Neural progenitor cell (in vitro differentiated cells): ENCODE measurements around the gene FAM89A. TPM values are rescaled to one million over a fixed set of nuclear protein-coding genes. Genes with fewer than 3 reads are reported as not detected.
"Not testable (repeated sequence)": the region's sequence is repeated elsewhere in the genome, so short reads cannot be mapped to it uniquely, and the experiment has no call there.

Experiments
- DNase-seq: peaks from one replicate; pipeline ENCODE4 v3.0.0-alpha.2; 2016; ENCODE audit warnings: low spot score
- H2AFZ ChIP-seq: fragments of 200-600 bp; sonication (generic); replicated peaks from 2 replicates; pipeline ENCODE4 v1.6.1; 2016; ENCODE audit warnings: antibody characterized with exemption
- H3F3A ChIP-seq: fragments of 200-600 bp; sonication (generic); 2 replicates; pipeline ENCODE4 v1.6.1; 2016; ENCODE audit warnings: antibody characterized with exemption, low read depth
- H3K27ac ChIP-seq: fragments of 200-600 bp; sonication (generic); 2 replicates; pipeline ENCODE4 v1.5.1; 2016; ENCODE audit warnings: mild to moderate bottlenecking
- H3K27me3 ChIP-seq: fragments of 200-600 bp; sonication (generic); 2 replicates; pipeline ENCODE4 v1.6.1; 2016; ENCODE audit warnings: mild to moderate bottlenecking, moderate library complexity
- H3K36me3 ChIP-seq: fragments of 200-600 bp; sonication (generic); 2 replicates; pipeline ENCODE4 v1.5.1; 2016
- H3K4me1 ChIP-seq: fragments of 200-600 bp; sonication (generic); 2 replicates; pipeline ENCODE4 v1.6.1; 2016; ENCODE audit warnings: mixed run types
- H3K4me2 ChIP-seq: fragments of 200-600 bp; sonication (generic); 2 replicates; pipeline ENCODE4 v1.6.1; 2016
- H3K4me3 ChIP-seq: fragments of 200-600 bp; sonication (generic); 2 replicates; pipeline ENCODE4 v1.5.1; 2016
- H3K79me2 ChIP-seq: fragments of 200-600 bp; sonication (generic); 2 replicates; pipeline ENCODE4 v1.6.1; 2016; ENCODE audit warnings: low read depth
- H3K9ac ChIP-seq: fragments of 200-600 bp; sonication (generic); 2 replicates; pipeline ENCODE4 v1.6.1; 2016
- H3K9me3 ChIP-seq: fragments of 200-600 bp; sonication (generic); 2 replicates; pipeline ENCODE4 v1.5.1; 2016; ENCODE audit warnings: low read depth
- H4K20me1 ChIP-seq: fragments of 200-600 bp; sonication (generic); 2 replicates; pipeline ENCODE4 v1.6.1; 2016; ENCODE audit warnings: low read depth
- H3K27ac Mint-ChIP-seq: 3 replicates; pipeline ENCODE4 v1.8.0; 2021; ENCODE audit warnings: mixed read lengths
- H3K27me3 Mint-ChIP-seq: 2 replicates; pipeline ENCODE4 v1.8.0; 2022; ENCODE audit warnings: low read depth, mild to moderate bottlenecking, inconsistent platforms, moderate library complexity, mixed read lengths; ENCODE audit not compliant: insufficient read depth
- H3K36me3 Mint-ChIP-seq: 3 replicates; pipeline ENCODE4 v1.8.0; 2021; ENCODE audit warnings: mixed read lengths
- H3K4me1 Mint-ChIP-seq: 3 replicates; pipeline ENCODE4 v1.8.0; 2021; ENCODE audit warnings: mixed read lengths
- H3K4me3 Mint-ChIP-seq: 3 replicates; pipeline ENCODE4 v1.8.0; 2021; ENCODE audit warnings: mild to moderate bottlenecking, moderate library complexity, mixed read lengths
- H3K9me3 Mint-ChIP-seq: 3 replicates; pipeline ENCODE4 v1.8.0; 2020; ENCODE audit warnings: mixed read lengths
- CTCF ChIP-seq: fragments of 200-600 bp; sonication (generic); IDR thresholded peaks from 2 replicates; pipeline ENCODE4 v1.5.1; 2017; ENCODE audit warnings: antibody characterized with exemption, mild to moderate bottlenecking
- EZH2 ChIP-seq: fragments of 200-600 bp; sonication (generic); IDR thresholded peaks from 2 replicates; pipeline ENCODE4 v1.6.1; 2017; ENCODE audit warnings: antibody characterized with exemption, mild to moderate bottlenecking, moderate library complexity
- EZH2phosphoT487 ChIP-seq: fragments of 200-600 bp; sonication (generic); IDR thresholded peaks from 2 replicates; pipeline ENCODE4 v1.6.1; 2017; ENCODE audit warnings: antibody characterized with exemption
- total RNA-seq: library from RNA; depleted of rRNA; stranded (reverse); fragments of >200 nt; gene quantifications from 2 replicates; pipeline ENCODE4 v1.2.3, GENCODE V29; 2015; ENCODE audit warnings: low replicate concordance

The FAM89A gene
- total RNA-seq, 1 donor from 2014 or later: 2.1 TPM

GRCh38 chr1:231011360-231011759 is 28.7 kb downstream of the FAM89A start:
- H3K36me3 ChIP-seq: no peaks in the 10 kb centered on the region
- Mint-ChIP-seq H3K4me1 (no peaks in the 10 kb centered on the region), H3K27ac (no peak overlapping the region), H3K9me3 (peaks cover 12% of the 10 kb centered on the region), H3K27me3 (no peaks in the 10 kb centered on the region), H3K4me3 (no peak overlapping the region), H3K36me3 (no peaks in the 10 kb centered on the region)
- no peak overlapping the region for H3K9ac ChIP-seq
- no peak overlapping the region for H3K4me3 ChIP-seq
- H4K20me1 ChIP-seq: no peaks in the 10 kb centered on the region
- no peak for DNase-seq
- H3K27me3 ChIP-seq: peaks cover 30% of the 10 kb centered on the region
- no peaks in the 10 kb centered on the region for H3K79me2 ChIP-seq
- TF ChIP-seq EZH2 (no peak), EZH2phosphoT487 (no peak), CTCF (no peak)
- H3K27ac ChIP-seq: no peak overlapping the region
- no peak overlapping the region for H3K4me2 ChIP-seq
- H2AFZ ChIP-seq: no peak overlapping the region
- H3F3A ChIP-seq: no peaks in the 10 kb centered on the region
- peaks cover 8% of the 10 kb centered on the region for H3K9me3 ChIP-seq
- no peaks in the 10 kb centered on the region for H3K4me1 ChIP-seq

GRCh38 chr1:231007535-231007934 is 32.5 kb downstream of the FAM89A start:
- H3K27ac ChIP-seq, H3K27me3 Mint-ChIP-seq, H3K4me2 ChIP-seq, H3F3A ChIP-seq, H3K9ac ChIP-seq, H4K20me1 ChIP-seq, DNase-seq, H3K4me3 ChIP-seq, H3K27ac Mint-ChIP-seq, H2AFZ ChIP-seq, H3K4me1 Mint-ChIP-seq, H3K79me2 ChIP-seq, H3K4me1 ChIP-seq, H3K36me3 ChIP-seq, H3K36me3 Mint-ChIP-seq, H3K4me3 Mint-ChIP-seq: not testable (repeated sequence)
- H3K9me3 Mint-ChIP-seq: peaks cover 46% of the 10 kb centered on the region
- Histone ChIP-seq H3K9me3 (peaks cover 21% of the 10 kb centered on the region), H3K27me3 (peaks cover 17% of the 10 kb centered on the region)

GRCh38 chr1:231001892-231002291 is 38.2 kb downstream of the FAM89A start:
- H3K79me2 ChIP-seq: no peaks in the 10 kb centered on the region
- Mint-ChIP-seq H3K27me3 (peaks cover 4% of the 10 kb centered on the region), H3K27ac (no peak overlapping the region), H3K4me3 (no peak overlapping the region), H3K36me3 (peaks cover 22% of the 10 kb centered on the region), H3K9me3 (peaks cover 43% of the 10 kb centered on the region), H3K4me1 (no peaks in the 10 kb centered on the region)
- H2AFZ ChIP-seq: no peak overlapping the region
- H3F3A ChIP-seq: no peaks in the 10 kb centered on the region
- no peaks in the 10 kb centered on the region for H3K4me1 ChIP-seq
- no peaks in the 10 kb centered on the region for H3K36me3 ChIP-seq
- no peak overlapping the region for H3K4me3 ChIP-seq
- no peak for TF ChIP-seq CTCF
- TF ChIP-seq EZH2: no peak
- no peak for TF ChIP-seq EZH2phosphoT487
- H4K20me1 ChIP-seq: no peaks in the 10 kb centered on the region
- no peak overlapping the region for H3K27ac ChIP-seq
- no peak overlapping the region for H3K4me2 ChIP-seq
- H3K9me3 ChIP-seq: peaks cover 13% of the 10 kb centered on the region
- H3K27me3 ChIP-seq: no peaks in the 10 kb centered on the region
- no peak overlapping the region for H3K9ac ChIP-seq
- DNase-seq: no peak

- no peak overlapping the region for H3K4me2 ChIP-seq
- TF ChIP-seq CTCF (no peak), EZH2 (no peak), EZH2phosphoT487 (no peak)
These were observed 39.4 kb downstream of the FAM89A start for GRCh38 chr1:231000639-231001038.

More at GRCh38 chr1:231000639-231001038, 39.4 kb downstream of the FAM89A start:
- no peaks in the 10 kb centered on the region for H3K79me2 ChIP-seq
- H3F3A ChIP-seq: no peaks in the 10 kb centered on the region
- H3K4me1 ChIP-seq: no peaks in the 10 kb centered on the region
- Mint-ChIP-seq H3K27ac (no peak overlapping the region), H3K4me1 (no peaks in the 10 kb centered on the region), H3K9me3 (peaks cover 31% of the 10 kb centered on the region), H3K36me3 (peaks cover 29% of the 10 kb centered on the region), H3K27me3 (peaks cover 4% of the 10 kb centered on the region), H3K4me3 (no peak overlapping the region)
- no peaks in the 10 kb centered on the region for H3K36me3 ChIP-seq
- H3K9me3 ChIP-seq: peaks cover 11% of the 10 kb centered on the region
- no peak for DNase-seq
- H3K27me3 ChIP-seq: no peaks in the 10 kb centered on the region
- no peak overlapping the region for H2AFZ ChIP-seq
- H4K20me1 ChIP-seq: no peaks in the 10 kb centered on the region
- H3K4me3 ChIP-seq: no peak overlapping the region
- no peak overlapping the region for H3K9ac ChIP-seq
- no peak overlapping the region for H3K27ac ChIP-seq
